ENCODE results near the gene NFIX. TPM values are rescaled to one million over a fixed set of nuclear protein-coding genes. Genes with fewer than 3 reads are reported as not detected.

Gene NFIX
- total RNA-seq, 2 donors from 2014 or later: 70.9 to 73.8 TPM

DNA sequence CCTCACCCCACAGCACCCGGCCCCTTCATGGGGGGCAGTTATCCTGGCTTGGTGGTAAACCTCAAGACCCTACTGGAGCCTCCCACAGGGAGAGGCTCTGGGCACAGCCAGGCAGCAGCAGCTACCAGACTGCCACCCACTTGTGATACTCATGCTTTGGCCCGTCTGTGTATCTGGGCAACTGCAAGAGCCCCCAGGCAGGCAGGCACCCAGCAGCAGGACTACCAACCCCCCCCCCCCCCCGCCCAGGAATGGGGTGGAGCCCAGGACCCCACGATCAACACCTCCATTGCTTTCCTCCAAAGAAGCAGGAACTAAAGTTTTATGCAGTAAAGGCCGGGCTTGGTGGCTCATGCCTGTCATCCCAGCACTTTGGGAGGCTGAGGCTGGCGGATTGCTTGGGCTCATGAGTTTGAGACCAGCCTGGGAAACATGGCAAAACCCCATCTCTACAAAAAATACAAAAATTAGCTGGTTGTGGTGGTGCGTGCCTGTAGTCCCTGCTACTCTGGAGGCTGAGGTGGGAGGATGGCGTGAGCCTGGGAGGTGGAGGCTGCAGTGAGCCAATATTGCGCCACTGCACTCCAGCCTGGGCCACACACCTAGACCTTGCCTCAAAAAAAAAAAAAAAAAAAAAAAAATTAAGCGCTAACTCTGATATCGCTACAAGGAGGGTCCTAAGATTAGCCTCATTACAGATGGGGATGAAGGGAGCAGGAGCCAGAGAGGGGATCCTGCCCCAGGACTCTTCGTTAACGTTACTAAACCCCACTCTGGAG is 108.5 kb downstream of the NFIX start:
- H3K4me1 ChIP-seq: peaks cover 14% of the 10 kb centered on the region
- TF ChIP-seq, protein P1, sequence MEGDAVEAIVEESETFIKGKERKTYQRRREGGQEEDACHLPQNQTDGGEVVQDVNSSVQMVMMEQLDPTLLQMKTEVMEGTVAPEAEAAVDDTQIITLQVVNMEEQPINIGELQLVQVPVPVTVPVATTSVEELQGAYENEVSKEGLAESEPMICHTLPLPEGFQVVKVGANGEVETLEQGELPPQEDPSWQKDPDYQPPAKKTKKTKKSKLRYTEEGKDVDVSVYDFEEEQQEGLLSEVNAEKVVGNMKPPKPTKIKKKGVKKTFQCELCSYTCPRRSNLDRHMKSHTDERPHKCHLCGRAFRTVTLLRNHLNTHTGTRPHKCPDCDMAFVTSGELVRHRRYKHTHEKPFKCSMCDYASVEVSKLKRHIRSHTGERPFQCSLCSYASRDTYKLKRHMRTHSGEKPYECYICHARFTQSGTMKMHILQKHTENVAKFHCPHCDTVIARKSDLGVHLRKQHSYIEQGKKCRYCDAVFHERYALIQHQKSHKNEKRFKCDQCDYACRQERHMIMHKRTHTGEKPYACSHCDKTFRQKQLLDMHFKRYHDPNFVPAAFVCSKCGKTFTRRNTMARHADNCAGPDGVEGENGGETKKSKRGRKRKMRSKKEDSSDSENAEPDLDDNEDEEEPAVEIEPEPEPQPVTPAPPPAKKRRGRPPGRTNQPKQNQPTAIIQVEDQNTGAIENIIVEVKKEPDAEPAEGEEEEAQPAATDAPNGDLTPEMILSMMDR (IDR thresholded peaks at IDR 0.05): no peak
- peak overlapping the region; percentile 8 for H3K4me3 ChIP-seq
- H3K9me3 ChIP-seq: no peaks in the 10 kb centered on the region
- peak overlapping the region; percentile 62 for H3K27ac ChIP-seq
- H3K36me3 ChIP-seq: no peaks in the 10 kb centered on the region
- DNase-seq: no peak
- intact Hi-C loops (cut with DNase I): no loop called here
- no peaks in the 10 kb centered on the region for H3K27me3 ChIP-seq
- peak overlapping the region; percentile 28 to 69 for H3K9ac ChIP-seq (ENCODE audit: low read depth in 2 of 2, low read length in 2 of 2)

DNA sequence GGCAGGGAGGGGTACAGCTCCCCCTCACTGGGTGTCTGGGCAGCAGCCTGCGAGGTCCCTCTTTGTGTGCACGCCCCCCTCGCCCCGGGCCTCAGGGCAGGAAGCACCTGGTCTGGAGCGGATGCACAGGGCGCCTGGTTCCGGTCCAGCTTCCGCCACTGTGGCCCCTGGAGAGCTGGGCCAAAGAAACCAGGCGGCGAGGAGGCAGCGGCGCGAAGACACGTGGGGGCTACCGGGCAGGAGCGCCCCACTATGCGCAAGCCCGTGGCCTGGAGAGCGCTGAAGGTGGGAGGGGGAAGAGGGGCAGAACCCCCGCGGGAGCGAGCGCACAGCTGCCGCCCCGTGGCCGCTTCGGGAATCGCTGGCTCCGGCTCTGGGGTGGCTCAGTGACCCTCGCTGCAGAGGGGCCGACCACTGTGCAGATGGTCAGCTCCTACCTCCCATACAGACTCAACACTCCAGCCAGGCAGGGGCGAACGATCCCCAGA is 109.1 kb downstream of the NFIX start:
- no peaks in the 10 kb centered on the region for H3K9me3 ChIP-seq
- H3K27me3 ChIP-seq: no peaks in the 10 kb centered on the region
- TF ChIP-seq, protein P1 (IDR thresholded peaks at IDR 0.05): peak; percentile 63
- DNase-seq: peak; percentile 62
- peak overlapping the region; percentile 48 to 69 for H3K9ac ChIP-seq (ENCODE audit: low read depth in 2 of 2, low read length in 2 of 2)
- H3K27ac ChIP-seq: peak overlapping the region; percentile 62
- no peaks in the 10 kb centered on the region for H3K36me3 ChIP-seq
- intact Hi-C loops (cut with DNase I): no loop called here
- H3K4me1 ChIP-seq: peaks cover 12% of the 10 kb centered on the region
- peak overlapping the region; percentile 8 for H3K4me3 ChIP-seq

DNA sequence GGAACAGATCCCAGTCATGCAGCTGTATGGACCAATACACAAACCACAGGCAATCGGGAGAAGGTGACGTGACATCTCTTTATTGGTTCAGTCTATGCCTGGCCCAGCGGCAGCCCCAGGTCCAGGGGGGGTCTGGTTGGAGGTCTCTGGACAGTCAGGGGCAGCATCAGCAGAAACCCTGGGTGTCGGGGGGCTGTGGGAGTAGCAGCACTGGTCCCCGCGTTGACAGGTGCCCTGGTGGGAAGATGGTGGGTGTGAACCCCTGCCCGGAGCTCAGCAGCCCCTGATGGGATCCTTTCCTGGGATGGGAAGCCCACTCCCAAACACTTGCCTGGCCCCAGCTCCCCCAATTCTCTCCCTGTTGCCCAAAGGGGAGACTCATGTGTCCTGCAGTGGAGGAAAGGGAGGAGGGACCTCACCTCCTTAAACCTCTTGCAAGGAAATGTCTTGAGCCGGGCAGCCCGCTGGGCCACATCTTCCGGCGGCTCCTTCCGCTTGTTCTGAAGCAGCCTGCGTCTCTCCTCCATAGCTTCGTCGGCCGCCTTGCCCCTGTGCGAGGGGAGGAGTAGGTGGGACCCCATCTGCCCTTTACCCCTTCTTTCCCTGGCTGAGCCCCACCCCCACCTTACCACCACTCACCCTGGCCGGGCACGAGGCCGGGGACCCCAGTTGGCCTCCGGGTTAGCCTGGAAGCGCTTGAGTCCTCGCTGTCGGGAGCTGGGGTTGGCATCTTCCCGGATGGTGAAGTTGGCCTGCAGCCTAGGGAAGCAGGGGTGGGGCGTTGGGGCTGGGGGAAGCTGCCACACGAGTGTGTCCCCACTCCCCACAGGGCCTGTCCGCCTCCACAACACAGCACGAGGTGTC is 109.8 kb downstream of the NFIX start:
- no peaks in the 10 kb centered on the region for H3K9me3 ChIP-seq
- peak overlapping the region; percentile 62 for H3K27ac ChIP-seq
- H3K4me3 ChIP-seq: peak overlapping the region; percentile 8
- peak overlapping the region; percentile 48 to 66 for H3K9ac ChIP-seq (ENCODE audit: low read depth in 2 of 2, low read length in 2 of 2)
- TF ChIP-seq, protein P1 (IDR thresholded peaks at IDR 0.05): no peak
- DNase-seq: no peak
- H3K27me3 ChIP-seq: no peaks in the 10 kb centered on the region
- H3K4me1 ChIP-seq: peaks cover 12% of the 10 kb centered on the region
- H3K36me3 ChIP-seq: no peaks in the 10 kb centered on the region
- intact Hi-C loops (cut with DNase I): no loop called here

DNA sequence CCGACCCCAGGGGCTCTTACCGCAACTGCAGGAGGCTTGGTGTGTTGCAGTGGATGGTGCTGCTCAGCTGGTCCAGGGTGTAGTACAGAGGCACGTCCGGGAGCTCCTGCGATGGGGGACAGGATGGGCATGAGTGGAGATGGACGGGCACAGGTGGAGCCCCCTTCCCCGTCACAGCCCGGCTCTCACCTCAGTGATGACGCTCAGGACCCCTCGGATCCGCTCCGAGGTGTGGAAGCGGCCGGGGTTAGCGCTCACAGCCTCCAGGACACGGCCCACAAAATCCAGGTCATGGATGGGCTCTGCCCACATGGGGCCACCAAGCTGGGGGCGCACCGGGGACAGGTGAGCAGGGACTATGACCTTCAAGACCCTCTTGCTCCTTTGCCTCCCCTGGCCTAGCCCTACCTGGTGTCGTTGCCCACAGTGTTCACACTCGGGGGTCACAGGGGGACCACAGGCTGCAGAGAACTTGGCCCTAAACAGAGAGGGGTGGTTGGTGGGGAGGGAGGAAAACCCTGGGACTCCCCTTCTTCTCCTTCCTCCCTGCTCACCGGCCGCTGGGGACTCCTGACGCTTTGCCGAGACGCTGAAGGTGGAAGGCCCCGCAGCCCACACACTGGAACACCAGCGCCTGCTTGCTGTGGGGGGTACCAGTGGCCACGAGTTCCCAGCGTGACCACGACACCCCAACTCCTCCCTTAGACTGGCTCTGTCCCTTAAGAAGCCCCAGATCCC is 114.3 kb downstream of the NFIX start:
- TF ChIP-seq, protein P1 (IDR thresholded peaks at IDR 0.05): no peak
- no peak for DNase-seq
- no peak overlapping the region for H3K27ac ChIP-seq
- intact Hi-C loops (cut with DNase I): no loop called here
- no peaks in the 10 kb centered on the region for H3K27me3 ChIP-seq
- H3K4me3 ChIP-seq: no peak overlapping the region
- H3K9ac ChIP-seq (ENCODE audit: low read depth in 2 of 2, low read length in 2 of 2): no peak overlapping the region
- no peaks in the 10 kb centered on the region for H3K4me1 ChIP-seq
- H3K36me3 ChIP-seq: no peaks in the 10 kb centered on the region
- no peaks in the 10 kb centered on the region for H3K9me3 ChIP-seq

DNA sequence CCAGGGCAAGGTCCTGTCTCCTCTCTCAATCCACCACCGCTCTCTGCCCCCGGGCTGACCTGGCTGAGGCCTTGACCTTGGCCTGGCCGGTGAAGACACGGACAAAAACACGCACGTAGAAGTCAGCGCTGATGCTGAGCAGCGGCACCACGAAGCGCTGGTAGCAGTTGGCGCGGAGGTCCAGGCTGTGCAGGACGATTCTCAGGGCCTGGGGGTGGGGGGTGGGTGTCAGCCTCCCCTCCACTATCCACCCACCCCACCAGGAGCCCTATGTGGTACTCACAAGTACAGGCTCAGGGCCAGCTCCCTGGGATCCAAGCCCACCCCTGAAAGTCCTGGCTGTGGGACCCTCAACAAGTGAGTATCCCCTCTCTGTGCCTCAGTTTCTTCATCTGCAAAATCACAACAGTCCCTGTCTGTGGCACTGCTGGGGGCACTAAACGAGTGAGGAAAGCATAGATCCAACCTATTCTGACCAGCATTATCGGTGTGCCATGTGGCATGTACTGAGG is 114.9 kb downstream of the NFIX start:
- intact Hi-C loops (cut with DNase I): no loop called here
- no peaks in the 10 kb centered on the region for H3K36me3 ChIP-seq
- H3K27me3 ChIP-seq: no peaks in the 10 kb centered on the region
- no peaks in the 10 kb centered on the region for H3K9me3 ChIP-seq
- no peak for DNase-seq
- TF ChIP-seq, protein P1 (IDR thresholded peaks at IDR 0.05): no peak
- H3K4me3 ChIP-seq: no peak overlapping the region
- no peak overlapping the region for H3K9ac ChIP-seq (ENCODE audit: low read depth in 2 of 2, low read length in 2 of 2)
- H3K27ac ChIP-seq: no peak overlapping the region
- no peaks in the 10 kb centered on the region for H3K4me1 ChIP-seq

Measured in colonic mucosa (tissue), 4 donors.